ENCODE data around the gene THRB. TPM values are rescaled to one million over a fixed set of nuclear protein-coding genes. Genes with fewer than 3 reads are reported as not detected.
A peak's percentile ranks its signal among the peaks of the same experiment; 100 is the strongest.

The THRB gene
- total and polyA plus RNA-seq, 12 donors: 3.8 to 32.8 (median 26.0) TPM

- H3K4me1 ChIP-seq: peaks cover 0 to 21% (median 17%) of the 10 kb centered on the region in 9 donors
- ATAC-seq (peak; percentile 20 to 82 (median 68)), DNase-seq (no peak)
- H3K9me3 ChIP-seq: no peaks in the 10 kb centered on the region
- WGBS, 2 donors: 51 to 56% methylated on average over 11 of the region's 11 CpGs
- no peak overlapping the region for H3K4me3 ChIP-seq
- H3K27me3 ChIP-seq: no peaks in the 10 kb centered on the region
- peak overlapping the region in 9 of 10 donors; percentile 29 to 75 (median 64) for H3K27ac ChIP-seq
- no peak for TF ChIP-seq CTCF (IDR thresholded peaks at IDR 0.05)
- peaks cover 0 to 24% (median 0%) of the 10 kb centered on the region in 9 donors for H3K36me3 ChIP-seq
- intact Hi-C loops (cut with DNase I): no loop called here
These were observed 348.4 kb downstream of the THRB start for GRCh38 chr3:24145981-24146822.

- Histone ChIP-seq H3K4me3 (no peak overlapping the region), H3K9me3 (no peaks in the 10 kb centered on the region), H3K36me3 (peaks cover 0 to 24% (median 0%) of the 10 kb centered on the region in 9 donors), H3K4me1 (peaks cover 0 to 19% (median 17%) of the 10 kb centered on the region in 9 donors), H3K27ac (peak overlapping the region in 8 of 10 donors; percentile 18 to 75 (median 66)), H3K27me3 (no peaks in the 10 kb centered on the region)
- TF ChIP-seq CTCF (IDR thresholded peaks at IDR 0.05): no peak
- intact Hi-C loops (cut with DNase I): no loop called here
- ATAC-seq: no peak
- DNase-seq: no peak
These were observed 349.2 kb downstream of the THRB start for GRCh38 chr3:24145481-24145880.

- peaks cover 0 to 46% (median 21%) of the 10 kb centered on the region in 9 donors for H3K4me1 ChIP-seq
These were observed 352.5 kb downstream of the THRB start for GRCh38 chr3:24142127-24142526.

GRCh38 chr3:24141548-24141947, 353.1 kb downstream of the THRB start:
- H3K27ac ChIP-seq: no peak overlapping the region
- 91 to 96% methylated on average over 2 of the region's 2 CpGs for WGBS, 2 donors
- H3K36me3 ChIP-seq: peaks cover 0 to 24% (median 0%) of the 10 kb centered on the region in 9 donors
- H3K4me3 ChIP-seq: no peak overlapping the region
- TF ChIP-seq CTCF (IDR thresholded peaks at IDR 0.05): no peak
- intact Hi-C loops (cut with DNase I): no loop called here
- H3K9me3 ChIP-seq: no peaks in the 10 kb centered on the region
- H3K27me3 ChIP-seq: no peaks in the 10 kb centered on the region
- DNase-seq (no peak), ATAC-seq (no peak)
- H3K4me1 ChIP-seq: peaks cover 0 to 50% (median 18%) of the 10 kb centered on the region in 9 donors

More at GRCh38 chr3:24142127-24142526, 352.5 kb downstream of the THRB start:
- Histone ChIP-seq H3K27ac (no peak overlapping the region), H3K36me3 (peaks cover 0 to 24% (median 0%) of the 10 kb centered on the region in 9 donors), H3K9me3 (no peaks in the 10 kb centered on the region), H3K4me3 (no peak overlapping the region), H3K27me3 (no peaks in the 10 kb centered on the region)
- WGBS, 2 donors: 93 to 94% methylated on average over 1 of the region's 1 CpG
- intact Hi-C loops (cut with DNase I): no loop called here
- no peak for TF ChIP-seq CTCF (IDR thresholded peaks at IDR 0.05)
- DNase-seq: no peak
- no peak for ATAC-seq
